DMS79 treated with DMSO at 0.1 percent for 48 hours (cell line): Measurements from ENCODE around the gene ADGRA1.
A peak's percentile ranks its signal among the peaks of the same experiment; 100 is the strongest.
"Not testable (repeated sequence)": the region's sequence is repeated elsewhere in the genome, so short reads cannot be mapped to it uniquely, and the experiment has no call there.

ENCODE experiments used
- DNase-seq: peaks from one replicate; lab custom pipeline; 2025; lab: John Stamatoyannopoulos, UW

ADGRA1 gene

DNA sequence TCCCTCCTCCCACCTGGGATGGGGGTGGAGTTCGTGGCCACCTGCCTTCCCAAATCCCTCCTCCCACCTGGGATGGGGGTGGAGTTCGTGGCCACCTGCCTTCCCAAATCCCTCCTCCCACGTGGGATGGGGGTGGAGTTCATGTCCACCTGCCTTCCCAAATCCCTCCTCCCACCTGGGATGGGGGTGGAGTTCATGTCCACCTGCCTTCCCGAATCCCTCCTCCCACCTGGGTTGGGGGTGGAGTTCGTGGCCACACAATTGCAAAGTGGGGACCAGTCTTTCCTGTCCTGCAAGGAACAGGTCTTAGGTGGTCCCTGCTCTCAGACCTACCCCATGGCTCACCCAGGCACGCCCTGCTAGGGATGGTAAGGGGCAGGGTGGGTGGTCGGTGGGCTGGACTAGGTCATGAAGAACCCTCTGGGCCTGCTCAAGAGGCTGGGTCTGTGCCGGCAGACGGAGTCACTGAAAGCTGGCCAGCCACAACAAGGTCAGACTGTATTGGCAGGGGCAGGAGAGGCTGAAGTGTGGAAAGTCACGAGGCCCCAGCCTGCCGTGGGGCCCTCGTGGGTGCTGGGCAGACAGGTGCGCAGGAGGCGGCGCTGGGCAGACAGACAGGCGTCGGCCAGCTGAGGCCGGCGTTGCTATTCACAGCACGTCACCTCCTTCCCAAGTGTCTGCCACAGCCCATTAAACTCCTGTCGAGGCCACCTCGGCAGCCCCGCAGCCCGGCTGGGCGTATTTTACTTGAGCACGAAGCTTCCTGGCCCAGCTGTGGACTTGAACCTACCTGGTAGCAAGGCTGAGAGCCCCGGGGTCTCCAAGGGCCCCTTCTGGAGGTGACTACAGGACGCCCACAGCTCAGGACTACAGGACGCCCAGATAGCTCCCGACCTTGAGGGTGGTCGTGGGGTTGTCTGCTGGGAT is 76.4 kb downstream of the ADGRA1 start:
- DNase-seq = peak; percentile 42

DNA sequence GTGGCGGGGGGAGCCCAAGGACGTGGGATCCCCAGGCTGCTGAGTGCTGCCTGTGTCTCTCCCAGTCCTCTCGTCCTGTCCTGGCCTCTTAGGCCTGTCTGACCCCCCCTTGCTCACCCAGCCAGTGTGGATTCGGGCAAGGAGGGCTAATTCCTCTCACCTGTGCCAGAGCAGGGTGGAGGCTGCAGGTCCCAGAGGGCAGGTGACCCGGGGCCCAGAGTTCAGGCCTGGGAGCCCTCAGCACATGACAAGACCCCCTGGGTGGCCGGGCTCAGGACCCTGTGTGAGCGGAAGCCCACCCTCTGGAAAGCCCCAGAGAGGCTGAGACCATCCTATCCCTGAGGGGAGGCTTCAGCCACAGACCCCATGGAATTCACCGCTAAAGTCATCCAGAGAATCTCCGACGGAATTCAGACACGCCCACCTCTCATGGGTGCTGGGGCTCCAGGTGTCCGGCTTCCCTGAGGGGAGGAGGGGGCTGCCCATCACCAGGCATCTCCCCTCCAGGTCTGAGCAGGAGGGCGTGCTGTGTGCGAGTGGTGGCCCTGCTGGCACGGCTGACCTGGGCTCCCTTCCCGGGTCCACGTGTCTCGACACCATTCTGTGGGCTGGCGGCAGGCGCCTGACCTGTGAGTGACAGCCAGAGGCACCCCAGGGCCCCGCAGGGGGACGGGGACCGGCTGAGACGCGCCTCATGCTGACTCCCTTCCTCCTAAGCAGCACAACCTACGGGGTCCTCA is 77.3 kb downstream of the ADGRA1 start:
- no peak for DNase-seq

DNA sequence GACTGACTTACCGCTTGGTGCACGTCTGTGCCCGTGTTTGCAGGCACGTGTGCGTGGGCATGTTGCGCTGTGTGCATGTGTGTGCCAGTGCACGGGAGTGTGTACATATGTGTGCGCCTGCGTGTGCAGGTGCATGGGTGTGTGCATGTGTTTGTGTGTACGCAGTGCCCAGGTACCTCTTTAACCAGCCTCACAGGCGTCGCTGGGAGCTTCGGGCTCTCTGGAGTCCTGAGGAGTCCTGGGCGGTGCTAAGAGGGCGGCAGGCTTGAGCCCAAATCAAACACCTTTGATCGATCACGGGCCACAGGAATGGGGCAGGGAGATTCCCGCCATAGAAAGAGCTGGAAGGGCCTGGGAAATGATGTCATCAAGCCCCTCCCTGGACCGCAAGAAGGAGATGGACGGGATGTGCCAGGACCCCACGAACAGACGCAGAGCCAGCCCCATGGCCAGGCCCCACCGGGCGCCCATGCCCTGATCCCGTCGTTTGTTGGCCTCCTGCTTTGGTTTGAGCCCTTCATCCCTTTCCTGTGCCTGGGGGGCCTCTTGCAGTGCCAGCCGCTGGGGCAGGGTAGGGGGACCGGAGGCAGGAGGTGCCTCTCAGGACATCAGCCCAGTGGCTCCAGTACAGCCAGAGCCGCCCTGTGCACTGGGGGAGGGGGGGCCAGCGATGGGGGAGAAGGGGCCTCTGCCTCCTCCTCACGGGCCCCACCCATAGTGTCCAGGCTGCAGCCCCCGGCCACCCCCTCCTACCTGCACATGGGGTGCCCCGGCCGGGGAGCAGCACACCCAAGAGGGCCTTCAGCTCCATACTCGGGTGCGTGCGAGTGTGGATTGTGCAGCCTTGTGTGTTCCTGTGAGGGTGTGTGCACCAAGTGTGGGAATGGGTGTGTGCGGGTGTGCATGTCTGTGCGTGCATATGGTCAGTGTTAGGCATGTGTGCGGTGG is 78.1 kb downstream of the ADGRA1 start:
- DNase-seq = no peak

DNA sequence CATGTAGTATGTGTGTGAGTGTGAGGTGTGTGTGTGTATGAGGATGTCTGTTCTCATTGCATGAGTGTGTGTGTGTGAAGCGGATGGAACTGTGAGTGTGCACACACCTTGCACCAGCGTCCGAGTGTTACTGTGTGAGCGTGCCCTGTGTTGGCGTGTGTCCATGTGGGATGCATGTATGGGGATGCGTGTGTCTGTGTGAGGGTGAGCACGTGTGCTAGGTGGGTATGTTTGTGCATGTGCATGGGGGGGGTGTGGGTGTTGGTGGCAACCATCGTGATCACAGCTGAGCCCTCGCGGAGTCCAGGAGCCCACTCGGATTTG is 78.7 kb downstream of the ADGRA1 start:
- no peak for DNase-seq

DNA sequence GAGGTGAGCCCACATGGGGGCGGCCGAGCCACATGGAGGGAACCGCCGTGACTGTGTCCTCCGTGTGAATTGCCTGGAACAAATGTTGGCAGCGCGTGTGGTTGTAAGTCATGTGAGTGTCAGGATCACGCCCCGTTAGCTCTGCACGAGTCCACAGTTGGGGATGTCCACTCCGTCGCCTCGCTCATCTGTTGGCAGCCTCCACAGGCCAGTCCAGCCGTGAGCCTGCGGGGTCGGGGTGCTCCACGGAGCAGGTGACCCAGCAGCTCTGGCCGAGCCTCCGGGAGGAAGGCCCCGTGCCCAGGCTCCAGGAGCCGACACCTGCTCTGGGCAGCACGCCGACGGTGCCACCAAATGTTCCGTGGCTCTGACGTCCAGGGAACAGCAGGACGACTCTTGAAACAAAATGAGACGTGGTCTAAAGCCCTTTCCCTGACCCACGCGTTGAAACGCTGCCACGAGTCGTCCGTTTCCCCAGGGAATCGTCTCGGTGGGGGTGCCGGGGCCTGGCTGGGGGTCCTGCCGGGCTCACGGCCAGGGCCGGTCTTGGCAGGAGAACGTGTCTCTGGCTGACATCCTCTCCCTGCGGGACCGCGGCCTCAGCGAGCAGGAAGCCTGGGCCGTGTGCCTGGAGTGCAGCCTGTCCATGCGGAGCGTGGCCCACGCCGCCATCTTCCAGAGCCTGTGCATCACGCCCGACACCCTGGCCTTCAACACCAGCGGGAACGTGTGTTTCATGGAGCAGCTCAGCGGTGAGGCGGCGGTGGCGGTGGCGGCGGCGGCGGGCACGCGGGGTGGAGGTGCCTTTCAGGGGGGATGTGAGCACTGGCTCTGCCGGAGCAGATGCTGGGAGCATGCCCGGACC is 79.3 kb downstream of the ADGRA1 start:
- no peak for DNase-seq

DNA sequence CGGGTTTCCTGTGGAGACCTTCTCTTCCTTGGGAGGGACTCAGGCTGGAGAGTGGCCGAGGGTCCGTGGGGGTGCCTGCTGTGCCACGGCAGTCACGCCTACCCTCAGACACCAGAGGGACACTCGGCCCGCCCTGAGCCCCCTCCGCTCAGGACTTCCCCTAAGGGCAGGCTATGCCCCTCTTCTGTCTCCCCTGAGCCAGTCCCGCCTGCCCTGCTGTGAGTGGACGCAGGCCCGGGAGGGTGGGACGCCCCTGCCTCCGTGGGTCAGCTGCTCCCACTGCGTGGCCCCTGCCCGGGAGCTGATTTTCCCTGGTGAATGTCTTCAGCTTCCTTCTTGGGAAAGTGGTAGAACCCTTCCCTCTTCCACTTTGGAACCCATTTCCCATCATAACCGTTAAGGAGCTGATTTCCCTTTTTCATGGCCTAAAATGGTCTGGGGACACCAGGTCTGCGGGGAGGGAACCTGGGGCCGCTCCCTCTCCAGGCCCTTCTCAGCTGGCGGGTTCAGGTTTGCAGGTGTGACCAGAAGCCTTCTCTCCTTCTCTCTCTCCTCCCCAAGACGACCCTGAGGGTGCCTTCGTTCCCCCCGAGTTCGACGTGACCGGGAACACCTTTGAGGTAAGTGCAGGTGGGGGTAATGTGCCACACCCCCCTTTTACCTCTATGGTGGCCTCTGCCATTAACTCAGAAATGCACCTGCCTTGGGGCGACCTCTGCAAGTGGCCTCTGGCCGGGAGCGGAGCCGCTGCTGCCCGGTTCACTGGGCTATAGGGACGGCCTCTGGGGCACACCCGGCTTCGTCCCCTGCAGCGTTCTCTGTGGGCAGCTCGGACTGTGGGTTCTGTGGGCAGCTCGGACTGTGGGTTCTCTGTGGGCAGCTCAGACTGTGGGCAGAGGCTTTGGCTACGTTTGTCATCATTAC is 80.2 kb downstream of the ADGRA1 start:
- DNase-seq = no peak

DNA sequence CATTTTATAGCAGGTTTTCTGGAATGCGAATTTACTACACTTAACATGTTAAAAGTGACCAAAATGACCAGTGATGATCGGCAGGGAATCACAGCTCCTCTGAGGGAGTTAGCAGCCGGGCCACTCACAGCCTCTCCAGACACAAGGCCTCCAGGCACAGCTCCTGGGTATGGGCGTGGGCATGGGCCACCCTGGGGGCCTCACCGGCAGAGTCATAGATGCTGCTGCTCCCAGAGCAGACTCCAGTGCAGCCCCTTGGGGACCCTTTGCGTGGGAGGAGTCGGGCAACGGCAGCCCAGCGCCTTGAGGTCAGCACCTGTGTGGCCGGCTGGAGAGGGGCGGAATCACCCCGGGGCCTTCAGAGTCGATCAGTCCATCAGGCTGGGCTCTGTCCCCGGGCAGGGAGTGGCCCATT is 80.9 kb downstream of the ADGRA1 start:
- no peak for DNase-seq

DNA sequence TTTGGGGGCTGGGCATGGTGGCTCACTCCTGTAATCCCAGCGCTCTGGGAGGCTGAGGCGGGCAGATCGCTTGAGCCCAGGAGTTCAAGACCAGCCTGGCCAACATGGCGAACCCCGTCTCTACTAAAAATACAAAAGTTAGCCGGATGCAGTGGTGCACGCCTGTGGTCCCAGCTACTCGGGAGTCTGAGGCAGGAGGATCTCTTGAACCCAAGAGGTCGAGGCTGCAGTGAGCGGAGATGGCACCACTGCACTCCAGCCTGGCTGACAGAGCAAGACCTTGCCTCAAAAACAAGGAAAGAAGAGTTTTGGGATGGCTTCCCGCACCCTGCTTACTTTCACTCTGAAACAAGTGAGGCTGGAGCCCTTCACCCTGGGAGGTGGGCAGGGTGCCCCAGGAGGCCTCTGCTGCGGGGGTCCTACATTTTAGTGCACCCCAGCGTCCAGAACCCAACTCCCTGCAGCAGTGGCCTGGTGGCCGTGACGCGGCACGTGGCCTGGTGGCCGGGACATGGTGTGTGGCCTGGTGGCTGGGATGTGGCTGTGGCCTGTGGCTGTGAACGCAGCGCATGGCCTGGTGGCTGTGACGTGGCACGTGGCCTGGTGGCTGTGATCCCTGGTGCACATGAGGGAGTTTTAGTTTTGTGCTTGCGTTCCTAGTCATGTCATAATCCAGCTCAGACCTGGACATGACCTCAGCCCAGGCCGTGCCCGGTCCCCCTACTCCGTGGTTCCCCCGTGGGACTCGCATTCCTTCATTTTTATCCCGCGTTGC is 81.6 kb downstream of the ADGRA1 start:
- no peak for DNase-seq

DNA sequence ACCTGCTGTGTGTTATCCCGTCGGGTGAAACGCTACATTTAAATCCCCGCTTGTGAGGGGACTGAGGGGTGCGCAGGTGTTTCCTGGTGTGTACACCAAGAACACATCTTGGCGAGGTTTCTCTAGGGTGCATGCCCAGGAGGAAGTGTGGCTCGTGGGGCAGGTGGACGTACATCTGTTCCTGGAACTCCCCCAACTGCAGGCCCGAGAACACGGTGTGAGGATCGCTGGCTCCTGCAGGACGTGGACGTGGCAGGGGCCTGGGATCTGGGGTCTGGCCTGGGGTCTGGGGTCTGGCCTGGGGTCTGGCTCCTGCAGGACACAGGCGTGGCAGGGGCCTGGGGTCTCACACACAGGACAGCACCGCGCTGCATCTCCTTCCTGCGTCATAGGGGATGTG is 82.4 kb downstream of the ADGRA1 start:
- DNase-seq = no peak

DNA sequence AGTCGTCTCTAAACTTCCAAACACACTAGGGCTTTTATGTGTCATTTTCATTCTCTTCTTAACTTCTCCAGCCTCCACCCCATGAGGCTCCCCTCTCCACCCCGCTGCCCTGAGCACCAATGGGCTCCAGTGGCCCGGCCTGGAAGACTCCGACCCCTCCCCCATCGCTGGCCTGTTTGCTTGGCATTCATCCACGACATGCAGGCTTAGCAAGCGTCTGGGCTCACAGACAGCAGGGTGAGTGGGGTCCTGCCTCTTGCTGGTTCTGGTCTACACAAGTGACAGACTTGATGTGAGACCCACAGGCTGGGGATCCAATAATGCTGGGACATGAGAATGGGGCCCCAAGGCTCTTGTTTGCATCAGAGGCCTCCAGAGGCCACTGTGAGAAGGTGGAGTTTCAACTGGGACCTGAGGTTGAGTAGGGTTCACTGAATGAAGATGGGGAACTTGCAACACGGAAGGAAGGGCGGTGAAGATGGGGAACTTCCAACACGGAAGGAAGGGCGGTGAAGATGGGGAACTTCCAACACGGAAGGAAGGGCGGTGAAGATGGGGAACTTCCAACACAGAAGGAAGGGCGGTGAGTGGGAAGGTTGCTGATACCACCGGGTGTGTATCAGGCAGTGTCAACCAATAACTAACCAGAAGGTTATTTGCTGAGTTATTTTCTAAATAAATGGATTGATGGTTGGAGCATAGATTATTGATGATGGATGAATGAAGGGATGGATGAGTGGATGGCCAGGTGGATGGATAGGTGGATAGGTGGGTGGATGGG is 86.3 kb downstream of the ADGRA1 start:
- DNase-seq = no peak

DNA sequence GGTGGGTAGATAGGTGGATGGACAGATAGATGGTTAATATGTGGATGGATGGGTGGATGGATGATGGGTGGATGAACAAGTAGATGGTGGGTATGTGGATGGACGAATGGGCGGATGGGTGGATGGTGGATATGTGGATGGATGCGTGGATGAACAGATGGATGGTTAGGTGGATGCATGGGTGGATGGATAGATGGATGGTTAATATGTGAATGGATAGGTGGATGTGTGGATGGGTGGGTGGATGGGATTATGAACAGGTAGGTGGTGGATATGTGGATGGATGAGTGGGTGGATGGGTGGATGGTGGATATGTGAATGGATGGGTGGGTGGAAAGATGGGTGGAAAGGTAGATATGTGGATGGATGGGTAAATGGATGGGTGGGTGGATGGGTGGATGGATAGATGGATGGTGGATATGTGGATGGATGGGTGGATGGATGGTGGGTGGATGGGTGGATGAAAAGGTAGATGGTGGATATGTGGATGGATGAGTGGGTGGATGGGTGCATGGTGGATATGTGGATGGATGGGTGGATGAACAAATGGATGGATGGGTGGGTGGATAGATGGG is 87.1 kb downstream of the ADGRA1 start:
- DNase-seq = no peak

DNA sequence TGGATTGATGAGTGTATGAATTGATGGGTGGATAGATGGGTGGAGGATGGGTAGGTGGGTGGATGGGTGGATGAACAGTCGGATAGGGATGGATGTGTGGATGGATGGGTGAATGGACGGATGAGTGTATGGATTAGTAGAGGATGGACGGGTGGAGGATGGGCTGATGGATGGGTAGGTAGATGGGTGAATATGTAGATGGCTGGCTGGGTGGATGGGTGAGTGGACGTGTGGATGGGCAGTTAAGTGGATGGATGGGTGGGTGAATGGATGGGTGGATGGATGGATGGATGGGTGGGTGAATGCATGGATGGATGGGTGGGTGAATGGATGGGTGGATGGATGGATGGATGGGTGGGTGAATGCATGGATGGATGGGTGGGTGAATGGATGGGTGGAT is 87.9 kb downstream of the ADGRA1 start:
- not testable (repeated sequence) for DNase-seq

DNA sequence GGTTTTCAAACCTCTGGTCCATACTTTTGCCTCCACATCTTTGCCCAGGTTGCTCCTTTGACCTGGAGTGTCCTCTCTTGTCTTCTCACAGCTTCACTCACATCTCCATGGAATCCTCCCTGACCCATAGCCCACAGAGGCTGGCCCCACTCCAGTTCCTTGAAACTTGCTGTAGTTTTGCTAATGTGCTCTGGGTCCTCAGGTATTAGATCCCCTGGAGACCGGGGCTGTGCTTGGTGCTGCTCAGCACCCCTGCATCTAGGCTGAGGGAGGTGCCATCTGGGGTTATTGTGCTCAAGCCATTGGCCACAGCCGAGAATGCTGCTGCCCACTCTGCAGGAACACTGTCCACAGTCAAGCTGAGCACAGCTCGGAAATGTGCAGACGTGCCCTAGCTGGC is 88.8 kb downstream of the ADGRA1 start:
- no peak for DNase-seq

DNA sequence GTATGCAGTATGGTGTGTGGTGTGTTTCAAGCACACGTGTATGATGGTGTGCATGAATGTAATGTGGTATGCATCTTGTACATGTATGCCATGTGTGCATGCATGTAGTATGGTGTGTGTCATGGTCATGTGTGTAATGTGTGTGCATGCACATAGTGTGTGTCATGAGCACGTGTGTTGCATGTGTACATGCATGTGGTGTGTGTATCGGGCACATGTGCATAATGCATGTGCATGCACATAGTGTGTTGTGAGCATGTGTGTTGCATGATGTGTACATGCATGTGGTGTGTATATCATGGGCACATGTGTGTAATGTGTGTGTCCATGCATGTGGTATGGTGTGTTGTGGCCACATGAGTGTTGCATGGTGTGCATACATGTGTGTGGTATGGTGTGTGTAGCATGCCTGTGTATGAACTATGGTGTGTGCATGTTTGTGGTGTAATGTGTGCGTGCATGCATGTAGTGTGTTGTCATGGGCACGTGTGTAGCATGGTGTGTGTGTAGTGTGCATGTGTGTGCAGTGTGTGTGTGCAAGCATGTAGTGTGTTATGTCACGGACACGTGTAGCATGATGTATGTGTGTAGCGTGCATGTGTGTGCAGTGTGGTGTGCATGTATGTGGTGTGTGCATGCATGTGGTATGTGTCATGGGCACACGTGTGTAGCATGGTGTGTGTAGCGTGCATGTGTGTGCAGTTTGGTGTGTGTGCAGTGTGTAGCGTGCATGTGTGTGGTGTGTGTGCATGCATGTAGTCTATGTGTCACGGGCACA is 89.8 kb downstream of the ADGRA1 start:
- DNase-seq = no peak

DNA sequence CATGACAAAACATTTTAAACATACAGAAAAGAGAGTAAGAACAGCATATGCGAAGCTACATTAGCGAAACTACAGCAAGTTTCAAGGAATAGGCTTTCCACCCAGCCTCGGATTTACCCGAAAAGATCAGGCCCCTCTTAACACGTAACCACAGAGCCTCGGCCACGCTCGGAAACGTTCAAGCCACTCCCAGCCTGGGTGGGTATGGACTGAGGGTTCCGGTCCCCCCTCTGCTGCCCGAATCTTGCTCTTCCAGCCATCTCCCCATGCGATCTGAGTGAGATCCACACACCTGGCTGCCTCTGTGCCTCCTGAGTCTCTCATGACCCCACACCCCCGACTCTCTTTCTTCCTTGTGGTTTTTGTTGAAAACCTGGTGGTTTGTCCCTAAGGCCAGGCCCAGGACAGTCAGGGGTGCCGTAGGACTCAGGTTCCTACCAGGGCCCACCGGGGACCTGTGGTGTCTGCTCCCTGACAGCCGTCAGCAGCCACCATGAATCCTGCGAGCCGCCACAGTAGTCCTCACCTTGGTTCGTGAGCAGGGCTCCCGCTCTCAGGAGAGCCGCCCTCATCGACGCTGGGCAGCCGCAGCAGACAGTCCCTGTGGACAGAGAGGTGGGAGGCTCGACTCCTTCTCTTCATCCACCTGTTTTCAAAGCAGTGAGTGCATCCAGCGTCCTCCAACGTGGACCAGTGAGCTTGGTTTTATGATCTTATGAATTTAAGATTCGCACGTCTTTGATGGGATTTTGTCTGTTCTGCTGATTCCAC is 90.8 kb downstream of the ADGRA1 start:
- DNase-seq = no peak

DNA sequence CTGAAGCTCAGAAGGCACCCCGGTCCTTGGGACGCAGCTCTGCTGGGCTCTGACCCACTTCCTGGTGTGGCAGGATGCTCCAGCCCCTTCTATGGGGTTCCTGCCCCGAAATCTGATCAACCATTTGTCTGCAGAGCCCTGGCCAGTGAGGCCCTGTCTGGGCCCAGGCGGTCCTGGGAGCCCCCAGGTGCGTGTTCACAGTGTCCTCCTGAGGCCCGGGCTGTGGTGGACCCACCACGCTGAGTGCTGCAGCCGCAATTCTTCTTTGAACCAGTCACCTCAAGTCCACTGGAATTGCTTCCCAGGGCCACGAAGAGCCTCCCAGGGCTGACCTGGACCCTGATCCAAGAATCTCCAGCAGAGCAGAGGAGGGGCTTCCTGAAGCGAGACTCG is 91.4 kb downstream of the ADGRA1 start:
- DNase-seq = no peak

DNA sequence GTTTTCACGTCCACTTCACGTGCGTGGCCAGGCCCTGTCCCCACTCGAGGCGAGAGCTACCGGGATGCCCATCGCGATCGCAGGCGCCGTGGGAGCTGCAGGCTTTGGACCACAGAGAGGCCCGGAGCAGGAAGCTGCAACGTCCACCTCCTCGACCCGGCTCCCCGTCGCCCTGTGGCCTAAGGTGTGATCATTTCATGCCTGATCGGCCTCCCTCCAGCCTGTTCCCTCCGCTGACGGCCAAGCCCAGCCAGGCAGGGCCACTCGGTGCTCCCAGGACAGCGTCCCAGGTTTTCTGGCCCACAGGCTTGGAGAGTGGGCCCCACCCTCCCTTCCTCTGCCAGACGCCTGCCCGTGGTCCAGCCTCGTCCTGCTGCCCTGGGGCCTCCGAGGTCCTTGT is 91.9 kb downstream of the ADGRA1 start:
- no peak for DNase-seq
